Inflammatory macrophage (primary cell): ENCODE measurements around the gene KNOP1.
"Not testable (repeated sequence)": the region's sequence is repeated elsewhere in the genome, so short reads cannot be mapped to it uniquely, and the experiment has no call there.

Experiments
- DNase-seq, 2 donors: peaks; one replicate each; pipeline ENCODE4 v3.0.0-alpha.2; 2020 to 2022

KNOP1 gene

GRCh38 chr16:19680881-19681340 lies 37.1 kb downstream of the KNOP1 start:
- no peak for DNase-seq

- not testable (repeated sequence) for DNase-seq
Observed at GRCh38 chr16:19679281-19679680, 38.7 kb downstream of the KNOP1 start.

GRCh38 chr16:19678804-19679203 lies 39.2 kb downstream of the KNOP1 start:
- no peak for DNase-seq

- DNase-seq = no peak
Observed at GRCh38 chr16:19677402-19677801, 40.6 kb downstream of the KNOP1 start.

GRCh38 chr16:19674485-19674884 lies 43.5 kb downstream of the KNOP1 start:
- no peak for DNase-seq

GRCh38 chr16:19672378-19672777 lies 45.6 kb downstream of the KNOP1 start:
- DNase-seq = no peak

GRCh38 chr16:19666477-19666876 lies 51.5 kb downstream of the KNOP1 start:
- no peak for DNase-seq

GRCh38 chr16:19665313-19665712 lies 52.7 kb downstream of the KNOP1 start:
- not testable (repeated sequence) for DNase-seq

- DNase-seq = no peak
Observed at GRCh38 chr16:19664166-19664565, 53.9 kb downstream of the KNOP1 start.

GRCh38 chr16:19662351-19662750 lies 55.7 kb downstream of the KNOP1 start:
- no peak for DNase-seq

- no peak for DNase-seq
Observed at GRCh38 chr16:19660432-19660831, 57.6 kb downstream of the KNOP1 start.

- DNase-seq = no peak
Observed at GRCh38 chr16:19659554-19659953, 58.5 kb downstream of the KNOP1 start.

- DNase-seq = no peak
Observed at GRCh38 chr16:19657831-19658230, 60.2 kb downstream of the KNOP1 start.

GRCh38 chr16:19655242-19655777 lies 62.7 kb downstream of the KNOP1 start:
- DNase-seq = no peak

GRCh38 chr16:19654147-19654546 lies 63.9 kb downstream of the KNOP1 start:
- no peak for DNase-seq
